ENCODE measurements around the gene FARS2. TPM values are rescaled to one million over a fixed set of nuclear protein-coding genes. Genes with fewer than 3 reads are reported as not detected.

The FARS2 gene
- total and polyA plus RNA-seq, 2 of the 13 experiments (the other 11 are each of a cell fraction or from before 2014, with no cell fraction given) = 15.4 to 26.0 TPM

DNA sequence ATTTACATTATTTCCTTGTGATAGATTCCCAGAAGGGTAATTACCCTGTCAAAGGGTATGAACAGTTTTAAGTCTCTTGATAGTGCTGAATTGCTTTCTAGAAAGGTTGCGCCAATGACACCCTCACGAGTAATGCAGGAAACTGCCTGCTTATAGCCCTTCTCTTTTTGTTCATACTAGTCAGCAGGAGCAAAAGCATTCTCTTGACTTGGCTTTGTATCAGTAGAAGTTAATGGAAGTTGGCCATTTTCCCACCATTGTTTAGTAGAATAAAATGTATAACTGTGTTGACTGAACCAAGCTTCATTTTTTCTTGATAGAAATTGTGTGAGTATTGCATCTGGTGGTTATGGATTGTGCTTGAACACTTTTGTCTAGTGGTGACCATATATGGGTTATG is 100.1 kb downstream of the FARS2 start:
- Histone ChIP-seq H3K27ac (ENCODE audit: extremely low read length, insufficient read depth, low read length) (no peak overlapping the region), H2AFZ (ENCODE audit: low read length) (no peak overlapping the region), H3K4me3 (replicated peaks in 1 of 3; ENCODE audit: insufficient read depth in 1 of 3, low read depth in 2 of 3, low read length in 3 of 3) (no peak overlapping the region), H3K4me1 (ENCODE audit: insufficient read depth, low read length) (no peaks in the 10 kb centered on the region), H4K20me1 (ENCODE audit: insufficient read depth, low read length) (no peaks in the 10 kb centered on the region; the same call in 1 of the 2 replicates), H3K27me3 (ENCODE audit: control insufficient read depth in 1 of 2, insufficient read depth in 2 of 2, low read length in 2 of 2) (no peaks in the 10 kb centered on the region), H3K4me2 (ENCODE audit: low read depth, low read length) (no peak overlapping the region), H3K9ac (ENCODE audit: insufficient read depth, low read depth, low read length) (no peak overlapping the region), H3K79me2 (ENCODE audit: insufficient read depth, low read length) (no peaks in the 10 kb centered on the region), H3K36me3 (replicated peaks in 1 of 2; ENCODE audit: control insufficient read depth in 1 of 2, insufficient read depth in 2 of 2, low read length in 2 of 2) (no peaks in the 10 kb centered on the region), H3K9me3 (ENCODE audit: low read length) (no peaks in the 10 kb centered on the region)
- in situ Hi-C loops (cut with HindIII; ENCODE audit: extremely low pct_ligation_motif_present, low pct_unique_long_range_greater_than_20kb) = no loop called here
- ATAC-seq (no peak), FAIRE-seq (no peak), DNase-seq (ENCODE audit: low spot score) (no peak)
- no peak for TF ChIP-seq WIZ (CRISPR knock-in tag; IDR thresholded peaks at IDR 0.05)
- TF ChIP-seq, protein P1, sequence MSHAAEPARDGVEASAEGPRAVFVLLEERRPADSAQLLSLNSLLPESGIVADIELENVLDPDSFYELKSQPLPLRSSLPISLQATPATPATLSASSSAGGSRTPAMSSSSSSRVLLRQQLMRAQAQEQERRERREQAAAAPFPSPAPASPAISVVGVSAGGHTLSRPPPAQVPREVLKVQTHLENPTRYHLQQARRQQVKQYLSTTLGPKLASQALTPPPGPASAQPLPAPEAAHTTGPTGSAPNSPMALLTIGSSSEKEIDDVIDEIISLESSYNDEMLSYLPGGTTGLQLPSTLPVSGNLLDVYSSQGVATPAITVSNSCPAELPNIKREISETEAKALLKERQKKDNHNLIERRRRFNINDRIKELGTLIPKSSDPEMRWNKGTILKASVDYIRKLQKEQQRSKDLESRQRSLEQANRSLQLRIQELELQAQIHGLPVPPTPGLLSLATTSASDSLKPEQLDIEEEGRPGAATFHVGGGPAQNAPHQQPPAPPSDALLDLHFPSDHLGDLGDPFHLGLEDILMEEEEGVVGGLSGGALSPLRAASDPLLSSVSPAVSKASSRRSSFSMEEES (CRISPR knock-in tag; IDR thresholded peaks at IDR 0.05) = no peak
- TF ChIP-seq ZNF124 (CRISPR knock-in tag; IDR thresholded peaks at IDR 0.05) = no peak
- TF ChIP-seq SNAI1 (CRISPR knock-in tag; IDR thresholded peaks at IDR 0.05; ENCODE audit: borderline replicate concordance) = no peak
- TF ChIP-seq BORCS8-MEF2B (CRISPR knock-in tag; IDR thresholded peaks at IDR 0.05) = no peak
- TF ChIP-seq, protein P2, sequence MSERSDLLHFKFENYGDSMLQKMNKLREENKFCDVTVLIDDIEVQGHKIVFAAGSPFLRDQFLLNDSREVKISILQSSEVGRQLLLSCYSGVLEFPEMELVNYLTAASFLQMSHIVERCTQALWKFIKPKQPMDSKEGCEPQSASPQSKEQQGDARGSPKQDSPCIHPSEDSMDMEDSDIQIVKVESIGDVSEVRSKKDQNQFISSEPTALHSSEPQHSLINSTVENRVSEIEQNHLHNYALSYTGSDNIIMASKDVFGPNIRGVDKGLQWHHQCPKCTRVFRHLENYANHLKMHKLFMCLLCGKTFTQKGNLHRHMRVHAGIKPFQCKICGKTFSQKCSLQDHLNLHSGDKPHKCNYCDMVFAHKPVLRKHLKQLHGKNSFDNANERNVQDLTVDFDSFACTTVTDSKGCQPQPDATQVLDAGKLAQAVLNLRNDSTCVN (CRISPR knock-in tag; IDR thresholded peaks at IDR 0.05; ENCODE audit: borderline replicate concordance) = no peak
- no peak for TF ChIP-seq NFYC (CRISPR knock-in tag; IDR thresholded peaks at IDR 0.05)
- WGBS (ENCODE audit: low lambda C conversion rate) = 98% methylated on average over 2 of the region's 2 CpGs
- ChIA-PET CTCF (ENCODE audit: low intra/inter-chr PET ratio, low total read pairs) (no interaction called here), POLR2A (no interaction called here)
- no TSS peak for BruUV-seq (replicated peaks)
- intact Hi-C loops (cut with micrococcal nuclease; ENCODE audit: unreplicated experiment) = no loop called here

Data from HepG2 (cell line).